WTC11 (cell line): ENCODE results near the gene BOLL.

Source experiments
- ATF2 ChIP-seq: sonication (generic); formaldehyde crosslinking; IDR thresholded peaks from 2 replicates; pipeline ENCODE4 v1.8.1; 2022; ENCODE audit warnings: low read depth, missing genetic modification reagents, borderline replicate concordance
- CTCF ChIP-seq: fragments of 200-600 bp; IDR thresholded peaks from 2 replicates; pipeline ENCODE4 v1.8.0; 2022; ENCODE audit warnings: antibody characterized with exemption
- FOXK1 ChIP-seq: sonication (generic); formaldehyde crosslinking; IDR thresholded peaks from 2 replicates; pipeline ENCODE4 v1.8.0; 2022; ENCODE audit warnings: mild to moderate bottlenecking, moderate library complexity, missing genetic modification reagents
- MAX ChIP-seq: sonication (generic); formaldehyde crosslinking; IDR thresholded peaks from 2 replicates; pipeline ENCODE4 v1.8.0; 2022; ENCODE audit warnings: mild to moderate bottlenecking, missing genetic modification reagents
- NFE2L1 ChIP-seq: sonication (generic); formaldehyde crosslinking; IDR thresholded peaks from 2 replicates; pipeline ENCODE4 v1.8.1; 2023; ENCODE audit warnings: missing genetic modification reagents
- NR1H2 ChIP-seq: sonication (generic); formaldehyde crosslinking; IDR thresholded peaks from 2 replicates; pipeline ENCODE4 v1.9.0; 2021; ENCODE audit warnings: mild to moderate bottlenecking, moderate library complexity, missing genetic modification reagents
- NR2C2 ChIP-seq: sonication (generic); formaldehyde crosslinking; IDR thresholded peaks from 2 replicates; pipeline ENCODE4 v1.8.0; 2022; ENCODE audit warnings: mild to moderate bottlenecking, missing genetic modification reagents
- PREB ChIP-seq: sonication (generic); formaldehyde crosslinking; IDR thresholded peaks from 2 replicates; pipeline ENCODE4 v1.8.1; 2022; ENCODE audit warnings: mild to moderate bottlenecking, missing genetic modification reagents, moderate library complexity, borderline replicate concordance
- SP1 ChIP-seq: sonication (generic); formaldehyde crosslinking; conservative IDR thresholded peaks from 2 replicates; pipeline ENCODE4 v1.8.1; 2022; ENCODE audit warnings: missing genetic modification reagents
- USF2 ChIP-seq: sonication (generic); formaldehyde crosslinking; IDR thresholded peaks from 2 replicates; pipeline ENCODE4 v1.8.1; 2023; ENCODE audit warnings: mild to moderate bottlenecking, missing genetic modification reagents, moderate library complexity
- ZNF423 ChIP-seq: fragments of 250-450 bp; sonication (Bioruptor Pico); IDR thresholded peaks from 2 replicates; pipeline ENCODE4 v2.1.2; 2022; ENCODE audit warnings: mild to moderate bottlenecking, moderate library complexity

GRCh38 chr2:197717863-197718262, 67.3 kb downstream of the BOLL start:
- TF ChIP-seq USF2 (CRISPR knock-in tag) = no peak
- no peak for TF ChIP-seq CTCF
- TF ChIP-seq SP1 = no peak
- no peak for TF ChIP-seq NFE2L1
- no peak for TF ChIP-seq ATF2 (CRISPR knock-in tag)
- TF ChIP-seq MAX = no peak
- TF ChIP-seq NR2C2 = no peak
- no peak for TF ChIP-seq PREB (CRISPR knock-in tag)
- TF ChIP-seq FOXK1 (CRISPR knock-in tag) = no peak
- TF ChIP-seq NR1H2 = no peak
- TF ChIP-seq ZNF423 (CRISPR knock-in tag) = no peak
